Epithelial cell of proximal tubule (primary cell): ENCODE data around the gene C6orf52. TPM values are rescaled to one million over a fixed set of nuclear protein-coding genes. Genes with fewer than 3 reads are reported as not detected.
A peak's percentile ranks its signal among the peaks of the same experiment; 100 is the strongest.

Experiments used
- DNase-seq: peaks from one replicate; pipeline ENCODE4 v3.0.0-alpha.2; 2011; ENCODE audit warnings: low read depth
- H3K4me3 ChIP-seq: 2 replicates; pipeline ENCODE4 v1.5.1; 2011; ENCODE audit warnings: low read depth, mild to moderate bottlenecking, low read length
- CTCF ChIP-seq: conservative IDR thresholded peaks from 2 replicates; pipeline ENCODE4 v1.5.1; 2012; ENCODE audit warnings: low read depth, mild to moderate bottlenecking, low read length
- total RNA-seq: library from RNA; depleted of rRNA; stranded (reverse); fragments of >200 nt; gene quantifications from 2 replicates; pipeline ENCODE4 v1.2.3, GENCODE V29; 2015

C6orf52 gene
- total RNA-seq, 1 donor from 2014 or later = 2.5 TPM

- TF ChIP-seq CTCF = no peak
- DNase-seq = no peak
- H3K4me3 ChIP-seq = no peak overlapping the region
Observed at GRCh38 chr6:10643201-10643651, 51.2 kb downstream of the C6orf52 start.

GRCh38 chr6:10641528-10641927 lies 52.9 kb downstream of the C6orf52 start:
- H3K4me3 ChIP-seq = no peak overlapping the region
- TF ChIP-seq CTCF = no peak
- no peak for DNase-seq

- no peak overlapping the region for H3K4me3 ChIP-seq
- TF ChIP-seq CTCF = no peak
- DNase-seq = no peak
Observed at GRCh38 chr6:10640412-10640811, 54.0 kb downstream of the C6orf52 start.

GRCh38 chr6:10633216-10633615 lies 61.2 kb downstream of the C6orf52 start:
- peak; percentile 88 for DNase-seq
- H3K4me3 ChIP-seq = no peak overlapping the region
- TF ChIP-seq CTCF = no peak

- TF ChIP-seq CTCF = no peak
- H3K4me3 ChIP-seq = no peak overlapping the region
- DNase-seq = no peak
Observed at GRCh38 chr6:10630178-10630577, 64.2 kb downstream of the C6orf52 start.

GRCh38 chr6:10627800-10628199 lies 66.6 kb downstream of the C6orf52 start:
- no peak overlapping the region for H3K4me3 ChIP-seq
- DNase-seq = no peak
- no peak for TF ChIP-seq CTCF

GRCh38 chr6:10626154-10626741 lies 68.2 kb downstream of the C6orf52 start:
- no peak for DNase-seq
- H3K4me3 ChIP-seq = no peak overlapping the region

More at GRCh38 chr6:10626154-10626741, 68.2 kb downstream of the C6orf52 start:
- TF ChIP-seq CTCF = no peak
